ENCODE results near the gene ABHD2.
A peak's percentile ranks its signal among the peaks of the same experiment; 100 is the strongest.
"Not testable (repeated sequence)": the region's sequence is repeated elsewhere in the genome, so short reads cannot be mapped to it uniquely, and the experiment has no call there.

The ABHD2 gene

DNA sequence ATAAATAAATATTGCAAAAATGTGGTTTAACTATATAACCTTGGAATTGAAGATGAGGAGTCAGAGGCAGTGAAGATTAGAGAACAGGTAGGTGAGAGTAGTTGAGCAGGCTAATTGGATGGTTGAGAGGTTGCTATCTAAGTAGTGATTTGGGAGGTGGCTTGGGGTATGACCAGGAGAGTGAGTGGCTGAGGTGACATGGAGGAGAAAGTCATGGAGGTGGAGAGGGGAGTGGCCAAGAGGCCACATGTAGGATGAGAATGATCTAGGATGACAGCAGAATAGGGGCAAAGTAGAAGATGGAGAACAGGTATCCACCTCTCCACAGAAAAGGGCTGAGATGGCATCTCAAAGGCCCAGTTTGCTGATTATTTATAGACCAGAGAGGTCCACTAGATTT, 143.6 kb downstream of the ABHD2 start:
- ChIA-PET POLR2A (no interaction called here), CTCF (interaction anchor here (1.5 to 2.3 kb wide), 2 partner anchors 11 to 126 kb away, joined by 7 to 9 read pairs; no protein-coding TSS in a partner anchor)
- no peak overlapping the region for H3K4me3 ChIP-seq (ENCODE audit: low read depth, low read length)
- H3K4me1 ChIP-seq (ENCODE audit: control insufficient read depth, insufficient read depth, low read length) = no peaks in the 10 kb centered on the region
- H3K27ac ChIP-seq (ENCODE audit: extremely low read depth, low read depth, low read length) = no peak overlapping the region
- no peaks in the 10 kb centered on the region for H3K36me3 ChIP-seq (ENCODE audit: control insufficient read depth in 2 of 2, insufficient read depth in 1 of 2, low read length in 2 of 2)
- H3K9me3 ChIP-seq (ENCODE audit: control insufficient read depth, insufficient read depth, low read depth, low read length) = no peaks in the 10 kb centered on the region
- TF ChIP-seq ZNF10 (tag by site-specific recombination; IDR thresholded peaks at IDR 0.05) (no peak), ZBTB17 (tag by site-specific recombination; IDR thresholded peaks at IDR 0.05) (peak; percentile 64)

DNA sequence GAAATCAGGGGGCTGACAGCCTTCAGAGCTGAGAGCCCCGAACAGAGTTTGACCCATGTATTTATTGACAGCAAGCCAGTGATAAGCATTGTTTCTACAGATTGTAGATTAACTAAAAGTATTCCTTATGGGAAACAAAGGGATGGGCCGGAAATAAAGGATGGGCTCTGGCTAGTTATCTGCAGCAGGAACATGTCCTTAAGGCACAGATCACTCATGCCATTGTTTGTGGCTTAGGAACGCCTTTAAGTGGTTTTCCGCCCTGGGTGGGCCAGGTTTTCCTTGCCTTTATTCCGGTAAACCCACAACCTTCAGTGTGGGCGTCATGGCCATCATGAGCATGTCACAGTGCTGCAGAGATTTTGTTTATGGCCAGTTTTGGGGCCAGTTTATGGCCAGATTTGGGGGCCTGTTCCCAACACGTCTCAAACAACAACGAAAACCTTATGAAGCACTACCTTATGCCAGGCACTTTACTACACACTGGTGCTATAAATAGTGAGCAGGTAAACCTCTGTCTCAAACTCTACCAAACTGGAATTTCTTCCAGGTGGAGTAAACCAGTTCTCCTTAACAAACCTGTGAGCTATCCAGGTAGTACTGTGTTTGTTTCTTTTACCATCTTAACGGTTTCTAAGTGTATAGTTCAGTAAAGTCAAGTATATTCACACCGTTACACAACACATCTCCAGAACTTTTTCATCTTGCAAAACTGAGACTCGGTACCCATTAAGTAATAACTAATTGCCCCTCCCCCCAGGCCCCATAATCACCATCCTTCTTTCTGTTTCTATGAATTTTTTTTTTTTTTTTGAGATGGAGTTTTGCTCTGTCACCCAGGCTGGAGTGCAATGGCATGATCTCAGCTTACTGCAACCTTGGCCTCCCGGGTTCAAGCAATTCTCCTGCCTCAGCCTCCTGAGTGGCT, 151.9 kb downstream of the ABHD2 start:
- H3K4me3 ChIP-seq (ENCODE audit: low read depth, low read length); POLR2A ChIA-PET; H3K9me3 ChIP-seq (ENCODE audit: control insufficient read depth, insufficient read depth, low read depth, low read length); H3K36me3 ChIP-seq (ENCODE audit: control insufficient read depth in 2 of 2, insufficient read depth in 1 of 2, low read length in 2 of 2); H3K27ac ChIP-seq (ENCODE audit: extremely low read depth, low read depth, low read length); H3K4me1 ChIP-seq (ENCODE audit: control insufficient read depth, insufficient read depth, low read length): not testable (repeated sequence)
- CTCF ChIA-PET = interaction anchor here (0.6 to 1.5 kb wide), 5 partner anchors 10 to 337 kb away, joined by 3 read pairs; no protein-coding TSS in a partner anchor
- peak; percentile 19 for TF ChIP-seq SETDB1 (IDR thresholded peaks at IDR 0.05; ENCODE audit: insufficient read length, low read length)

GRCh38 chr15:89243046-89243690, 154.9 kb downstream of the ABHD2 start:
- TF ChIP-seq ZNF146 (tag by site-specific recombination; IDR thresholded peaks at IDR 0.05) (0 out of 2 replicates have a peak, but pooled peaks have one; percentile 10), SETDB1 (IDR thresholded peaks at IDR 0.05; ENCODE audit: insufficient read length, low read length) (no peak)
- peak overlapping the region; percentile 68; the same call in 1 of the 2 replicates for H3K27ac ChIP-seq (ENCODE audit: extremely low read depth, low read depth, low read length)
- CTCF ChIA-PET = interaction anchor here (0.5 to 2.2 kb wide), 13 partner anchors 12 to 154 kb away, joined by 3 to 18 read pairs (median 4); no protein-coding TSS in a partner anchor
- POLR2A ChIA-PET = interaction anchor here (0.7 to 2.3 kb wide), 9 partner anchors 9 to 331 kb away, joined by 3 to 11 read pairs (median 4); partner anchors contain the start of gene POLG
- peak overlapping the region; percentile 71 for H3K4me3 ChIP-seq (ENCODE audit: low read depth, low read length)
- H3K4me1 ChIP-seq (ENCODE audit: control insufficient read depth, insufficient read depth, low read length) = peaks cover 8% of the 10 kb centered on the region
- no peaks in the 10 kb centered on the region for H3K9me3 ChIP-seq (ENCODE audit: control insufficient read depth, insufficient read depth, low read depth, low read length)
- peaks cover 16 to 23% of the 10 kb centered on the region in 2 experiments for H3K36me3 ChIP-seq (ENCODE audit: control insufficient read depth in 2 of 2, insufficient read depth in 1 of 2, low read length in 2 of 2)

GRCh38 chr15:89243691-89244573, 155.7 kb downstream of the ABHD2 start, which contains the start of gene FANCI:
Gene FANCI (plus strand): TSS chr15:89243979. CDS start chr15:89247648, 3,669 bp downstream.
- ChIA-PET CTCF (interaction anchor here (0.5 to 2.2 kb wide), 14 partner anchors 21 to 198 kb away, joined by 3 to 18 read pairs (median 4); no protein-coding TSS in a partner anchor), POLR2A (interaction anchor here (0.7 to 2.3 kb wide), 13 partner anchors 9 to 777 kb away, joined by 3 to 11 read pairs (median 4); partner anchors contain the start of genes MRPL46 and POLG)
- H3K4me3 ChIP-seq (ENCODE audit: low read depth, low read length) = peak within 1 kb of the TSS; percentile 71
- TF ChIP-seq ZBTB17 (tag by site-specific recombination; IDR thresholded peaks at IDR 0.05) = peak; percentile 95
- TF ChIP-seq ZFP3 (tag by site-specific recombination; IDR thresholded peaks at IDR 0.05; ENCODE audit: low read depth) = no peak
- TF ChIP-seq ZBTB8A (tag by site-specific recombination; IDR thresholded peaks at IDR 0.05) = peak; percentile 45
- no peak for TF ChIP-seq ZNF792 (tag by site-specific recombination; IDR thresholded peaks at IDR 0.05)
- TF ChIP-seq ZNF138 (tag by site-specific recombination; IDR thresholded peaks at IDR 0.05; ENCODE audit: borderline replicate concordance) = no peak
- no peak for TF ChIP-seq YY2 (tag by site-specific recombination; IDR thresholded peaks at IDR 0.05)
- TF ChIP-seq ZNF280D (tag by site-specific recombination; IDR thresholded peaks at IDR 0.05) = no peak
- peak; percentile 58 for TF ChIP-seq KLF16 (tag by site-specific recombination; IDR thresholded peaks at IDR 0.05)
- peak; percentile 50; the same call in 1 of the 2 replicates for TF ChIP-seq EGR2 (tag by site-specific recombination; IDR thresholded peaks at IDR 0.05; ENCODE audit: low read depth)
- no peak for TF ChIP-seq GFI1B (tag by site-specific recombination; IDR thresholded peaks at IDR 0.05)
- TF ChIP-seq ZNF704 (tag by site-specific recombination; IDR thresholded peaks at IDR 0.05) = no peak
- TF ChIP-seq ZNF514 (tag by site-specific recombination; IDR thresholded peaks at IDR 0.05) = no peak
- TF ChIP-seq ZSCAN16 (tag by site-specific recombination; IDR thresholded peaks at IDR 0.05) = peak; percentile 67; the same call in 1 of the 2 replicates
- TF ChIP-seq ZNF394 (tag by site-specific recombination; IDR thresholded peaks at IDR 0.05; ENCODE audit: borderline replicate concordance) = peak; percentile 30; the same call in 1 of the 2 replicates

More at GRCh38 chr15:89243691-89244573, 155.7 kb downstream of the ABHD2 start, which contains the start of gene FANCI:
- H3K36me3 ChIP-seq (ENCODE audit: control insufficient read depth in 2 of 2, insufficient read depth in 1 of 2, low read length in 2 of 2) = peaks cover 23 to 31% of the 10 kb centered on the region in 2 experiments
- peaks cover 8% of the 10 kb centered on the region for H3K4me1 ChIP-seq (ENCODE audit: control insufficient read depth, insufficient read depth, low read length)
- H3K27ac ChIP-seq (ENCODE audit: extremely low read depth, low read depth, low read length) = peak within 1 kb of the TSS; percentile 68
- no peaks in the 10 kb centered on the region for H3K9me3 ChIP-seq (ENCODE audit: control insufficient read depth, insufficient read depth, low read depth, low read length)

All from HEK293 (cell line).